ENCODE data around the gene ITM2B. TPM values are rescaled to one million over a fixed set of nuclear protein-coding genes. Genes with fewer than 3 reads are reported as not detected.

The ITM2B gene
- total and polyA plus RNA-seq, 10 of the 15 experiments (the other 5 are each of a cell fraction or from before 2014, with no cell fraction given): 2.5 to 18.1 (median 4.9) TPM

DNA sequence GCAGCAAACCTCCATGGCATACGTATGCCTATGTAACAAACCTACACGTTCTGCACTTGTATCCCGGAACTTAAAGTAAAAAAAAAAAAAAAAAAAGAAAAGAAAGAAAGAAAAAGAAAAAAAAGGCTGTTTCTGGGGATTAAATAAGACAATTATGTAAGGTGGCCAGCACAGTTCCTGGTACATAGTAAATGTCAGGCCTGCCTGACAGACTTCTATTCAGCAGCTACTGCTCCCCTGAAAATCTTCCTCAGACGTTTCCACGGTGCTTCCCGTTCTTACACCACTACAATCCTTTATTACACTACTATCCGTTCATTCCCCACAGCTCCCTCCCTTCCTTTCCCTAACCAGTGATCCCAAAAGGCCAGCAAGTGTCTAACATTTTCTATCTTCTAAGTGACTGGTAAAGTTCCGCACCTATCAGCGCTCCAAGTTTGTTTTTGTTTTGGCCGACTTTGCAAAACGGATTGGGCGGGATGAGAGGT, 69.9 kb downstream of the ITM2B start:
- H4K20me1 ChIP-seq (ENCODE audit: control insufficient read depth, insufficient read depth): peaks cover 7% of the 10 kb centered on the region
- DNase-seq (ENCODE audit: low read depth, low spot score) (no peak), FAIRE-seq (no peak), ATAC-seq (peak; percentile 7)
- in situ Hi-C loops (cut with MboI) (no loop called here), intact Hi-C loops (cut with micrococcal nuclease; ENCODE audit: unreplicated experiment) (loop anchor here (5.0 kb wide), 2 partner anchors 259 to 266 kb away; partner anchors contain the start of gene NUDT15)
- CTCF ChIA-PET: interaction anchor here (0.9 to 1.7 kb wide), 5 partner anchors 12 to 276 kb away, joined by 3 to 7 read pairs (median 5); partner anchors contain the start of gene ITM2B
- H3K4me2 ChIP-seq (ENCODE audit: control insufficient read depth, insufficient read depth): peak overlapping the region; percentile 80
- RAD21 ChIA-PET (ENCODE audit: unreplicated experiment): interaction anchor here (0.6 to 1.4 kb wide), 2 partner anchors 16 to 110 kb away, joined by 3 read pairs; no protein-coding TSS in a partner anchor
- POLR2A ChIA-PET: interaction anchor here (0.7 to 1.1 kb wide), 4 partner anchors 15 to 231 kb away, joined by 3 to 5 read pairs (median 3); no protein-coding TSS in a partner anchor
- H3K36me3 ChIP-seq (ENCODE audit: control insufficient read depth in 2 of 2, insufficient read depth in 2 of 2, low read length in 1 of 2): peaks cover 0 to under 1% of the 10 kb centered on the region in 2 experiments; a peak in 1 of 4 replicates
- no TSS peak for BruUV-seq (replicated peaks)
- peaks cover 3% of the 10 kb centered on the region; the same call in 2 of the 3 replicates for H3K9me3 ChIP-seq (replicated peaks; ENCODE audit: control insufficient read depth, insufficient read depth, low read length)
- H2AFZ ChIP-seq (ENCODE audit: control insufficient read depth, low read depth, low read length): peak overlapping the region; percentile 72
- no peaks in the 10 kb centered on the region for H3K27me3 ChIP-seq (replicated peaks in 1 of 2; ENCODE audit: control insufficient read depth in 2 of 2, insufficient read depth in 2 of 2, low read length in 1 of 2)
- SMC1A ChIA-PET (ENCODE audit: uncharacterized antibody, unreplicated experiment): interaction anchor here (0.7 to 2.4 kb wide), 7 partner anchors 12 to 1145 kb away, joined by 3 to 15 read pairs (median 4); no protein-coding TSS in a partner anchor
- peak overlapping the region; percentile 88 for H3K27ac ChIP-seq (ENCODE audit: control insufficient read depth, insufficient read depth)
- peak overlapping the region; percentile 87 for H3K4me3 ChIP-seq
- peaks cover 8% of the 10 kb centered on the region; the same call in 1 of the 2 replicates for H3K4me1 ChIP-seq (ENCODE audit: control insufficient read depth, insufficient read depth, low read length)
- 0 out of 2 replicates have a peak, but pooled peaks have one; percentile 25 for TF ChIP-seq BMI1 (IDR thresholded peaks at IDR 0.05; ENCODE audit: borderline replicate concordance)
- TF ChIP-seq MYB (IDR thresholded peaks at IDR 0.05; ENCODE audit: borderline replicate concordance, low read depth, low read length): no peak
- H3K79me2 ChIP-seq (ENCODE audit: control insufficient read depth, insufficient read depth, low read length): peaks cover 30% of the 10 kb centered on the region
- WGBS (ENCODE audit: insufficient coverage, insufficient replicate concordance, low lambda C conversion rate, missing lambda C conversion rate): 19% methylated on average over 10 of the region's 12 CpGs
- H3K9ac ChIP-seq (ENCODE audit: control insufficient read depth, insufficient read depth, low read length): peak overlapping the region; percentile 93

DNA sequence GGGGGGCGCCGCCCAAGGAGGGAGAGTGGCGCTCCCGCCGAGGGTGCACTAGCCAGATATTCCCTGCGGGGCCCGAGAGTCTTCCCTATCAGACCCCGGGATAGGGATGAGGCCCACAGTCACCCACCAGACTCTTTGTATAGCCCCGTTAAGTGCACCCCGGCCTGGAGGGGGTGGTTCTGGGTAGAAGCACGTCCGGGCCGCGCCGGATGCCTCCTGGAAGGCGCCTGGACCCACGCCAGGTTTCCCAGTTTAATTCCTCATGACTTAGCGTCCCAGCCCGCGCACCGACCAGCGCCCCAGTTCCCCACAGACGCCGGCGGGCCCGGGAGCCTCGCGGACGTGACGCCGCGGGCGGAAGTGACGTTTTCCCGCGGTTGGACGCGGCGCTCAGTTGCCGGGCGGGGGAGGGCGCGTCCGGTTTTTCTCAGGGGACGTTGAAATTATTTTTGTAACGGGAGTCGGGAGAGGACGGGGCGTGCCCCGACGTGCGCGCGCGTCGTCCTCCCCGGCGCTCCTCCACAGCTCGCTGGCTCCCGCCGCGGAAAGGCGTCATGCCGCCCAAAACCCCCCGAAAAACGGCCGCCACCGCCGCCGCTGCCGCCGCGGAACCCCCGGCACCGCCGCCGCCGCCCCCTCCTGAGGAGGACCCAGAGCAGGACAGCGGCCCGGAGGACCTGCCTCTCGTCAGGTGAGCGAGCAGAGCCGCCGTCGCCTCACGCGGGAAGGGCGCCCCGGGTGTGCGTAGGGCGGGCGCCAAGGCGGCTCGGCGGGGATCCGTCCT, 70.5 kb downstream of the ITM2B start, which contains the start of gene RB1:
Gene RB1 (plus strand): TSS at position 393 of the 784 bp plus-strand sequence. CDS start 162 bp downstream, at position 555.
- Histone ChIP-seq H3K36me3 (ENCODE audit: control insufficient read depth in 2 of 2, insufficient read depth in 2 of 2, low read length in 1 of 2) (peaks cover 0 to 5% of the 10 kb centered on the region in 2 experiments; a peak in 1 of 4 replicates), H3K27me3 (replicated peaks in 1 of 2; ENCODE audit: control insufficient read depth in 2 of 2, insufficient read depth in 2 of 2, low read length in 1 of 2) (no peaks in the 10 kb centered on the region), H3K4me1 (ENCODE audit: control insufficient read depth, insufficient read depth, low read length) (peaks cover 8% of the 10 kb centered on the region; the same call in 1 of the 2 replicates), H2AFZ (ENCODE audit: control insufficient read depth, low read depth, low read length) (peak within 1 kb of the TSS; percentile 72), H3K4me2 (ENCODE audit: control insufficient read depth, insufficient read depth) (peak within 1 kb of the TSS; percentile 80), H4K20me1 (ENCODE audit: control insufficient read depth, insufficient read depth) (peaks cover 7% of the 10 kb centered on the region), H3K79me2 (ENCODE audit: control insufficient read depth, insufficient read depth, low read length) (peaks cover 30% of the 10 kb centered on the region), H3K4me3 (peak within 1 kb of the TSS; percentile 87), H3K9me3 (replicated peaks; ENCODE audit: control insufficient read depth, insufficient read depth, low read length) (peaks cover 3% of the 10 kb centered on the region; the same call in 2 of the 3 replicates), H3K9ac (ENCODE audit: control insufficient read depth, insufficient read depth, low read length) (peak within 1 kb of the TSS; percentile 93), H3K27ac (ENCODE audit: control insufficient read depth, insufficient read depth) (peak within 1 kb of the TSS; percentile 88)
- SMC1A ChIA-PET (ENCODE audit: uncharacterized antibody, unreplicated experiment): interaction anchor here (0.7 to 3.0 kb wide), 5 partner anchors 13 to 1144 kb away, joined by 3 to 16 read pairs (median 4); no protein-coding TSS in a partner anchor
- TSS peak; percentile 91 for BruUV-seq (replicated peaks)
- in situ Hi-C loops (cut with MboI): no loop called here
- no peak for FAIRE-seq
- RAD21 ChIA-PET (ENCODE audit: unreplicated experiment): interaction anchor here (1.0 to 2.7 kb wide), 2 partner anchors 229 to 275 kb away, joined by 4 to 8 read pairs; partner anchors contain the start of gene RCBTB2
- intact Hi-C loops (cut with micrococcal nuclease; ENCODE audit: unreplicated experiment): loop anchor here (1.0 to 5.0 kb wide), 3 partner anchors 17 to 266 kb away; partner anchors contain the start of gene NUDT15
- under 1% methylated on average over 78 of the region's 96 CpGs for WGBS (ENCODE audit: insufficient coverage, insufficient replicate concordance, low lambda C conversion rate, missing lambda C conversion rate)
- CTCF ChIA-PET: interaction anchor here (0.8 kb wide), 1 partner anchor 277 kb away, joined by 4 read pairs; no protein-coding TSS in a partner anchor
- ATAC-seq: peak; percentile 73
- POLR2A ChIA-PET: interaction anchor here (0.7 kb wide), 1 partner anchor 16 kb away, joined by 5 read pairs; no protein-coding TSS in a partner anchor
- peak; percentile 51 for DNase-seq (ENCODE audit: low read depth, low spot score)
- TF ChIP-seq CREM (IDR thresholded peaks at IDR 0.05; ENCODE audit: low read depth) (peak; percentile 84), MYC (IDR thresholded peaks at IDR 0.05; ENCODE audit: insufficient read depth, insufficient read length, insufficient replicate concordance, low read length, severe bottlenecking) (no peak), MTA2 (IDR thresholded peaks at IDR 0.05; ENCODE audit: low read depth) (no peak), SKIL (IDR thresholded peaks at IDR 0.05; ENCODE audit: low read depth, poor library complexity, severe bottlenecking) (no peak)

Data from GM12878 (cell line).